GM23338 (cell line): ENCODE measurements around the gene ZNF277. TPM values are rescaled to one million over a fixed set of nuclear protein-coding genes. Genes with fewer than 3 reads are reported as not detected.

Experiments used
- ATAC-seq: fragments of 200-7000 bp; cut with Tn5 transposase; 3 replicates; pipeline ENCODE4 v1.9.1; 2020
- DNase-seq: peaks from one replicate; pipeline ENCODE4 v3.0.0-alpha.2; 2015; ENCODE audit warnings: low spot score
- H2AFZ ChIP-seq: fragments of 200-600 bp; sonication (generic); 2 replicates; pipeline ENCODE4 v1.8.0; 2016; ENCODE audit warnings: antibody characterized with exemption, mild to moderate bottlenecking, moderate library complexity
- H3F3A ChIP-seq: fragments of 200-600 bp; sonication (generic); replicated peaks from 2 replicates; pipeline ENCODE4 v1.8.0; 2017; ENCODE audit warnings: antibody characterized with exemption, mixed run types, low read depth
- H3K27ac ChIP-seq: fragments of 200-600 bp; sonication (generic); 2 replicates; pipeline ENCODE4 v1.6.1; 2016; ENCODE audit warnings: low read depth
- H3K27me3 ChIP-seq: fragments of 200-600 bp; sonication (generic); 2 replicates; pipeline ENCODE4 v1.8.0; 2016; ENCODE audit warnings: mild to moderate bottlenecking, mixed run types, moderate library complexity; ENCODE audit not compliant: insufficient read depth
- H3K36me3 ChIP-seq: fragments of 200-600 bp; sonication (generic); 2 replicates; pipeline ENCODE4 v1.8.0; 2016; ENCODE audit warnings: mild to moderate bottlenecking; ENCODE audit not compliant: insufficient read depth
- H3K4me1 ChIP-seq: fragments of 200-600 bp; sonication (generic); 2 replicates; pipeline ENCODE4 v1.8.0; 2016; ENCODE audit warnings: mild to moderate bottlenecking, moderate library complexity; ENCODE audit not compliant: insufficient read depth
- H3K4me2 ChIP-seq: fragments of 200-600 bp; sonication (generic); 2 replicates; pipeline ENCODE4 v1.7.1; 2017; ENCODE audit warnings: mixed run types
- H3K4me3 ChIP-seq: fragments of 200-600 bp; sonication (generic); 2 replicates; pipeline ENCODE4 v1.6.1; 2016; ENCODE audit warnings: mixed run types
- H3K79me2 ChIP-seq: fragments of 200-600 bp; sonication (generic); replicated peaks from 2 replicates; pipeline ENCODE4 v1.8.0; 2017; ENCODE audit warnings: mild to moderate bottlenecking; ENCODE audit not compliant: insufficient read depth
- H3K9me2 ChIP-seq: fragments of 200-600 bp; sonication (generic); 2 replicates; pipeline ENCODE4 v1.8.0; 2017; ENCODE audit not compliant: insufficient read depth
- H4K20me1 ChIP-seq: fragments of 200-600 bp; sonication (generic); replicated peaks from 2 replicates; pipeline ENCODE4 v1.8.0; 2017; ENCODE audit warnings: mild to moderate bottlenecking; ENCODE audit not compliant: insufficient read depth
- H3K27ac Mint-ChIP-seq: 2 replicates; pipeline ENCODE4 v1.8.0; 2020; ENCODE audit warnings: inconsistent platforms, mild to moderate bottlenecking, moderate library complexity, mixed read lengths
- H3K27me3 Mint-ChIP-seq: 3 replicates; pipeline ENCODE4 v1.8.0; 2022; ENCODE audit warnings: low read depth, mild to moderate bottlenecking, moderate library complexity, mixed read lengths, inconsistent platforms; ENCODE audit not compliant: insufficient read depth, poor library complexity
- H3K36me3 Mint-ChIP-seq: 3 replicates; pipeline ENCODE4 v1.8.0; 2021; ENCODE audit warnings: low read depth, mild to moderate bottlenecking, inconsistent platforms, moderate library complexity, mixed read lengths
- H3K4me1 Mint-ChIP-seq: 3 replicates; pipeline ENCODE4 v1.8.0; 2020; ENCODE audit warnings: mild to moderate bottlenecking, inconsistent platforms, mixed read lengths
- H3K4me3 Mint-ChIP-seq: 3 replicates; pipeline ENCODE4 v1.8.0; 2021; ENCODE audit warnings: moderate library complexity, mild to moderate bottlenecking, inconsistent platforms, mixed read lengths
- H3K9me3 Mint-ChIP-seq: 3 replicates; pipeline ENCODE4 v1.8.0; 2020; ENCODE audit warnings: moderate library complexity, mild to moderate bottlenecking, inconsistent platforms, mixed read lengths
- CREB1 ChIP-seq: fragments of 250-450 bp; sonication (Bioruptor Pico); IDR thresholded peaks from 2 replicates; pipeline ENCODE4 v1.5.0; 2020; ENCODE audit warnings: low read depth, mild to moderate bottlenecking, moderate library complexity
- JUNB ChIP-seq: IDR thresholded peaks from one replicate; pipeline ENCODE4 v1.6.1; 2016; ENCODE audit warnings: antibody characterized with exemption; ENCODE audit not compliant: unreplicated experiment
- NANOG ChIP-seq: IDR thresholded peaks from 2 replicates; pipeline ENCODE4 v1.6.1; 2016; ENCODE audit warnings: antibody characterized with exemption, borderline replicate concordance
- POLR2AphosphoS5 ChIP-seq: IDR thresholded peaks from 2 replicates; pipeline ENCODE4 v1.6.1; 2016; ENCODE audit warnings: antibody characterized with exemption, low read depth
- ZNF331 ChIP-seq: fragments of 250-450 bp; sonication (Bioruptor Pico); IDR thresholded peaks from 2 replicates; pipeline ENCODE4 v1.5.0; 2020; ENCODE audit warnings: low read depth, mild to moderate bottlenecking, moderate library complexity
- polyA plus RNA-seq: library from polyadenylated mRNA; unstranded; fragments of >200 nt; fragmentation: Nextera tagmentation; extraction: Ambion mirVana; gene quantifications from 2 replicates; pipeline ENCODE4 v1.2.1, GENCODE V29; 2016
- total RNA-seq: library from RNA; depleted of rRNA; stranded (reverse); fragments of >200 nt; shearing (Covaris generic); gene quantifications from 2 replicates; pipeline ENCODE4 v1.2.3, GENCODE V29; 2014
- TF ChIP-seq, protein P1 (sequence below): IDR thresholded peaks from 2 replicates; pipeline ENCODE4 v1.6.1; 2016; ENCODE audit warnings: antibody characterized with exemption
- TF ChIP-seq, protein P2 (sequence below): IDR thresholded peaks from one replicate; pipeline ENCODE4 v1.6.1; 2018; ENCODE audit warnings: antibody characterized with exemption; ENCODE audit not compliant: unreplicated experiment
- TF ChIP-seq, protein P3 (sequence below): fragments of 250-450 bp; sonication (Bioruptor Pico); IDR thresholded peaks from 2 replicates; pipeline ENCODE4 v1.5.0; 2020; ENCODE audit warnings: mild to moderate bottlenecking, moderate library complexity
- TF ChIP-seq, protein P4 (sequence below), 2 experiments: fragments of 200-600 bp in 1 of 2; sonication (generic) in 1 of 2; conservative IDR thresholded peaks; 2 replicates each; pipeline versions ENCODE4 v1.5.1 to v1.6.1; 2016 to 2017; ENCODE audit warnings: antibody characterized with exemption in 2 of 2, low read depth in 2 of 2, mild to moderate bottlenecking in 2 of 2, moderate library complexity in 1 of 2

The ZNF277 gene
- total and polyA plus RNA-seq, 2 experiments from 2014 or later = 25.4 to 28.9 TPM

DNA sequence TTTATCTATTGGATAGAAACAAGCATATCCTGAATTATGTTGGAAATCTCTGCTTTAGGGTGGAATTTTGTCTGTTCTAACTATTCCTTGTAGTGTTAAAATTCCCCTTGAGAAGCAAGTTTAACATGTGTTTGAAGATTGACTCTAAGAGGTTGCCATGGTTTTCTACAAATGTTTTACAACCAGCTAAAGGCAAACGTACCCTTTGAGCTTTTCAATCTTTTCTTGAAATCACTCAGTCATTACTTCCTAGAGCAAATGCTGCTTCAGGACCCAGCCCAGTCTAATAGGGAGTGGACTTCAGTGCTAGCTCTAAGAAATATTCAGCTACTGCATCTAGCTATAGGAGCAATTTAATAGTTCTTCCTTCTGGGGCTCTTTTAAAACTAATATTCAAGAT, 125.0 kb downstream of the ZNF277 start:
- no peaks in the 10 kb centered on the region for H3K36me3 ChIP-seq
- Mint-ChIP-seq H3K9me3 (no peaks in the 10 kb centered on the region), H3K4me1 (peaks cover 37% of the 10 kb centered on the region), H3K27ac (no peak overlapping the region), H3K36me3 (peaks cover 21% of the 10 kb centered on the region), H3K27me3 (no peaks in the 10 kb centered on the region), H3K4me3 (no peak overlapping the region)
- H3F3A ChIP-seq = no peaks in the 10 kb centered on the region
- H3K4me3 ChIP-seq = no peak overlapping the region
- peaks cover 33% of the 10 kb centered on the region for H3K4me1 ChIP-seq
- peak; percentile 34; the same call in 1 of the 3 replicates for ATAC-seq
- H3K27me3 ChIP-seq = no peaks in the 10 kb centered on the region
- H2AFZ ChIP-seq = no peak overlapping the region
- TF ChIP-seq NANOG (no peak), JUNB (no peak), POLR2AphosphoS5 (no peak), CREB1 (CRISPR knock-in tag) (no peak)
- peak overlapping the region; percentile 8; the same call in 1 of the 2 replicates for H3K4me2 ChIP-seq
- no peaks in the 10 kb centered on the region for H3K79me2 ChIP-seq
- peak; percentile 65 for DNase-seq
- H3K9me2 ChIP-seq = no peaks in the 10 kb centered on the region
- H3K27ac ChIP-seq = peak overlapping the region; percentile 4; the same call in 1 of the 2 replicates
- H4K20me1 ChIP-seq = no peaks in the 10 kb centered on the region

DNA sequence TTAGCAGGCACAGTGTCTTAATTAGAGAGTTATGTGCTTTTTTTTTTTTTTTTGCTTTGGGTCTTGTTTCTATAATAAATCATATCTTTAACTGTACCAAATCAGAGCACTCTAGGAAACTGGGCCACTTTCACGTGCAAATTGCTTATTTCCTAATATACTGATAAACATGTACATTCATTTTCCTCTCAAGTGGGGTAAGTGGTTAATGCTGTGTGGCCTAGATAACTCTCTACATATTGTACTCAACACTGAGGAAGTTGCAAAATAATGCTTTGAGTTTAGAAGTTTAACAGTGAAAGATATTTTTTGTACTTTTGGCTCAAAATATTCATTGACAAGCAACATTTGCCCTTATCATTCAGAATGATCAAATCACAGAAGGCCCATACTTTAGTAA, 127.9 kb downstream of the ZNF277 start:
- Histone ChIP-seq H3K79me2 (no peaks in the 10 kb centered on the region), H3K9me2 (no peaks in the 10 kb centered on the region), H3K4me2 (no peak overlapping the region), H3K36me3 (no peaks in the 10 kb centered on the region), H3K27me3 (no peaks in the 10 kb centered on the region), H4K20me1 (no peaks in the 10 kb centered on the region), H3K27ac (no peak overlapping the region), H2AFZ (no peak overlapping the region), H3F3A (no peaks in the 10 kb centered on the region), H3K4me3 (no peak overlapping the region), H3K4me1 (peaks cover 51% of the 10 kb centered on the region)
- Mint-ChIP-seq H3K27ac (0 out of 2 replicates have a peak overlapping the region, but pooled peaks have one; percentile 7), H3K4me3 (no peak overlapping the region), H3K36me3 (peaks cover 4% of the 10 kb centered on the region; the same call in 2 of the 3 replicates), H3K27me3 (no peaks in the 10 kb centered on the region), H3K4me1 (peaks cover 54% of the 10 kb centered on the region), H3K9me3 (no peaks in the 10 kb centered on the region)
- ATAC-seq = no peak
- no peak for DNase-seq
- TF ChIP-seq, protein P1, sequence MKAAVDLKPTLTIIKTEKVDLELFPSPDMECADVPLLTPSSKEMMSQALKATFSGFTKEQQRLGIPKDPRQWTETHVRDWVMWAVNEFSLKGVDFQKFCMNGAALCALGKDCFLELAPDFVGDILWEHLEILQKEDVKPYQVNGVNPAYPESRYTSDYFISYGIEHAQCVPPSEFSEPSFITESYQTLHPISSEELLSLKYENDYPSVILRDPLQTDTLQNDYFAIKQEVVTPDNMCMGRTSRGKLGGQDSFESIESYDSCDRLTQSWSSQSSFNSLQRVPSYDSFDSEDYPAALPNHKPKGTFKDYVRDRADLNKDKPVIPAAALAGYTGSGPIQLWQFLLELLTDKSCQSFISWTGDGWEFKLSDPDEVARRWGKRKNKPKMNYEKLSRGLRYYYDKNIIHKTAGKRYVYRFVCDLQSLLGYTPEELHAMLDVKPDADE = no peak
- TF ChIP-seq POLR2AphosphoS5 = no peak
- TF ChIP-seq, protein P2, sequence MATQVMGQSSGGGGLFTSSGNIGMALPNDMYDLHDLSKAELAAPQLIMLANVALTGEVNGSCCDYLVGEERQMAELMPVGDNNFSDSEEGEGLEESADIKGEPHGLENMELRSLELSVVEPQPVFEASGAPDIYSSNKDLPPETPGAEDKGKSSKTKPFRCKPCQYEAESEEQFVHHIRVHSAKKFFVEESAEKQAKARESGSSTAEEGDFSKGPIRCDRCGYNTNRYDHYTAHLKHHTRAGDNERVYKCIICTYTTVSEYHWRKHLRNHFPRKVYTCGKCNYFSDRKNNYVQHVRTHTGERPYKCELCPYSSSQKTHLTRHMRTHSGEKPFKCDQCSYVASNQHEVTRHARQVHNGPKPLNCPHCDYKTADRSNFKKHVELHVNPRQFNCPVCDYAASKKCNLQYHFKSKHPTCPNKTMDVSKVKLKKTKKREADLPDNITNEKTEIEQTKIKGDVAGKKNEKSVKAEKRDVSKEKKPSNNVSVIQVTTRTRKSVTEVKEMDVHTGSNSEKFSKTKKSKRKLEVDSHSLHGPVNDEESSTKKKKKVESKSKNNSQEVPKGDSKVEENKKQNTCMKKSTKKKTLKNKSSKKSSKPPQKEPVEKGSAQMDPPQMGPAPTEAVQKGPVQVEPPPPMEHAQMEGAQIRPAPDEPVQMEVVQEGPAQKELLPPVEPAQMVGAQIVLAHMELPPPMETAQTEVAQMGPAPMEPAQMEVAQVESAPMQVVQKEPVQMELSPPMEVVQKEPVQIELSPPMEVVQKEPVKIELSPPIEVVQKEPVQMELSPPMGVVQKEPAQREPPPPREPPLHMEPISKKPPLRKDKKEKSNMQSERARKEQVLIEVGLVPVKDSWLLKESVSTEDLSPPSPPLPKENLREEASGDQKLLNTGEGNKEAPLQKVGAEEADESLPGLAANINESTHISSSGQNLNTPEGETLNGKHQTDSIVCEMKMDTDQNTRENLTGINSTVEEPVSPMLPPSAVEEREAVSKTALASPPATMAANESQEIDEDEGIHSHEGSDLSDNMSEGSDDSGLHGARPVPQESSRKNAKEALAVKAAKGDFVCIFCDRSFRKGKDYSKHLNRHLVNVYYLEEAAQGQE = no peak
- TF ChIP-seq, protein P3, sequence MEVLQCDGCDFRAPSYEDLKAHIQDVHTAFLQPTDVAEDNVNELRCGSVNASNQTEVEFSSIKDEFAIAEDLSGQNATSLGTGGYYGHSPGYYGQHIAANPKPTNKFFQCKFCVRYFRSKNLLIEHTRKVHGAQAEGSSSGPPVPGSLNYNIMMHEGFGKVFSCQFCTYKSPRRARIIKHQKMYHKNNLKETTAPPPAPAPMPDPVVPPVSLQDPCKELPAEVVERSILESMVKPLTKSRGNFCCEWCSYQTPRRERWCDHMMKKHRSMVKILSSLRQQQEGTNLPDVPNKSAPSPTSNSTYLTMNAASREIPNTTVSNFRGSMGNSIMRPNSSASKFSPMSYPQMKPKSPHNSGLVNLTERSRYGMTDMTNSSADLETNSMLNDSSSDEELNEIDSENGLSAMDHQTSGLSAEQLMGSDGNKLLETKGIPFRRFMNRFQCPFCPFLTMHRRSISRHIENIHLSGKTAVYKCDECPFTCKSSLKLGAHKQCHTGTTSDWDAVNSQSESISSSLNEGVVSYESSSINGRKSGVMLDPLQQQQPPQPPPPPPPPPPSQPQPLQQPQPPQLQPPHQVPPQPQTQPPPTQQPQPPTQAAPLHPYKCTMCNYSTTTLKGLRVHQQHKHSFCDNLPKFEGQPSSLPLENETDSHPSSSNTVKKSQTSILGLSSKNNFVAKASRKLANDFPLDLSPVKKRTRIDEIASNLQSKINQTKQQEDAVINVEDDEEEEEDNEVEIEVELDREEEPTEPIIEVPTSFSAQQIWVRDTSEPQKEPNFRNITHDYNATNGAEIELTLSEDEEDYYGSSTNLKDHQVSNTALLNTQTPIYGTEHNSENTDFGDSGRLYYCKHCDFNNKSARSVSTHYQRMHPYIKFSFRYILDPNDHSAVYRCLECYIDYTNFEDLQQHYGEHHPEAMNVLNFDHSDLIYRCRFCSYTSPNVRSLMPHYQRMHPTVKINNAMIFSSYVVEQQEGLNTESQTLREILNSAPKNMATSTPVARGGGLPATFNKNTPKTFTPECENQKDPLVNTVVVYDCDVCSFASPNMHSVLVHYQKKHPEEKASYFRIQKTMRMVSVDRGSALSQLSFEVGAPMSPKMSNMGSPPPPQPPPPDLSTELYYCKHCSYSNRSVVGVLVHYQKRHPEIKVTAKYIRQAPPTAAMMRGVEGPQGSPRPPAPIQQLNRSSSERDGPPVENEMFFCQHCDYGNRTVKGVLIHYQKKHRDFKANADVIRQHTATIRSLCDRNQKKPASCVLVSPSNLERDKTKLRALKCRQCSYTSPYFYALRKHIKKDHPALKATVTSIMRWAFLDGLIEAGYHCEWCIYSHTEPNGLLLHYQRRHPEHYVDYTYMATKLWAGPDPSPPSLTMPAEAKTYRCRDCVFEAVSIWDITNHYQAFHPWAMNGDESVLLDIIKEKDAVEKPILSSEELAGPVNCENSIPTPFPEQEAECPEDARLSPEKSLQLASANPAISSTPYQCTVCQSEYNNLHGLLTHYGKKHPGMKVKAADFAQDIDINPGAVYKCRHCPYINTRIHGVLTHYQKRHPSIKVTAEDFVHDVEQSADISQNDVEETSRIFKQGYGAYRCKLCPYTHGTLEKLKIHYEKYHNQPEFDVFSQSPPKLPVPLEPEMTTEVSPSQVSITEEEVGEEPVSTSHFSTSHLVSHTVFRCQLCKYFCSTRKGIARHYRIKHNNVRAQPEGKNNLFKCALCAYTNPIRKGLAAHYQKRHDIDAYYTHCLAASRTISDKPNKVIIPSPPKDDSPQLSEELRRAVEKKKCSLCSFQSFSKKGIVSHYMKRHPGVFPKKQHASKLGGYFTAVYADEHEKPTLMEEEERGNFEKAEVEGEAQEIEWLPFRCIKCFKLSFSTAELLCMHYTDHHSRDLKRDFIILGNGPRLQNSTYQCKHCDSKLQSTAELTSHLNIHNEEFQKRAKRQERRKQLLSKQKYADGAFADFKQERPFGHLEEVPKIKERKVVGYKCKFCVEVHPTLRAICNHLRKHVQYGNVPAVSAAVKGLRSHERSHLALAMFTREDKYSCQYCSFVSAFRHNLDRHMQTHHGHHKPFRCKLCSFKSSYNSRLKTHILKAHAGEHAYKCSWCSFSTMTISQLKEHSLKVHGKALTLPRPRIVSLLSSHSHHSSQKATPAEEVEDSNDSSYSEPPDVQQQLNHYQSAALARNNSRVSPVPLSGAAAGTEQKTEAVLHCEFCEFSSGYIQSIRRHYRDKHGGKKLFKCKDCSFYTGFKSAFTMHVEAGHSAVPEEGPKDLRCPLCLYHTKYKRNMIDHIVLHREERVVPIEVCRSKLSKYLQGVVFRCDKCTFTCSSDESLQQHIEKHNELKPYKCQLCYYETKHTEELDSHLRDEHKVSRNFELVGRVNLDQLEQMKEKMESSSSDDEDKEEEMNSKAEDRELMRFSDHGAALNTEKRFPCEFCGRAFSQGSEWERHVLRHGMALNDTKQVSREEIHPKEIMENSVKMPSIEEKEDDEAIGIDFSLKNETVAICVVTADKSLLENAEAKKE (CRISPR knock-in tag) = no peak
- TF ChIP-seq, protein P4, sequence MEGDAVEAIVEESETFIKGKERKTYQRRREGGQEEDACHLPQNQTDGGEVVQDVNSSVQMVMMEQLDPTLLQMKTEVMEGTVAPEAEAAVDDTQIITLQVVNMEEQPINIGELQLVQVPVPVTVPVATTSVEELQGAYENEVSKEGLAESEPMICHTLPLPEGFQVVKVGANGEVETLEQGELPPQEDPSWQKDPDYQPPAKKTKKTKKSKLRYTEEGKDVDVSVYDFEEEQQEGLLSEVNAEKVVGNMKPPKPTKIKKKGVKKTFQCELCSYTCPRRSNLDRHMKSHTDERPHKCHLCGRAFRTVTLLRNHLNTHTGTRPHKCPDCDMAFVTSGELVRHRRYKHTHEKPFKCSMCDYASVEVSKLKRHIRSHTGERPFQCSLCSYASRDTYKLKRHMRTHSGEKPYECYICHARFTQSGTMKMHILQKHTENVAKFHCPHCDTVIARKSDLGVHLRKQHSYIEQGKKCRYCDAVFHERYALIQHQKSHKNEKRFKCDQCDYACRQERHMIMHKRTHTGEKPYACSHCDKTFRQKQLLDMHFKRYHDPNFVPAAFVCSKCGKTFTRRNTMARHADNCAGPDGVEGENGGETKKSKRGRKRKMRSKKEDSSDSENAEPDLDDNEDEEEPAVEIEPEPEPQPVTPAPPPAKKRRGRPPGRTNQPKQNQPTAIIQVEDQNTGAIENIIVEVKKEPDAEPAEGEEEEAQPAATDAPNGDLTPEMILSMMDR (conservative IDR thresholded peaks at IDR 0.05; ENCODE audit: low read depth in 2 of 2) = no peak
- TF ChIP-seq ZNF331 (CRISPR knock-in tag) = no peak
- no peak for TF ChIP-seq JUNB
